Activated CD4-positive, alpha-beta T cell treated with anti-CD3 and anti-CD28 coated beads, Interleukin-10, Interleukin-2, amounts not matched to agents 100 ng/mL and 50 ng/mL, durations not matched to agents 16 hours and 8 hours (primary cell): ENCODE results near the gene RHBDF2.

Source experiments
- DNase-seq: peaks from one replicate; pipeline ENCODE4 v3.0.0-alpha.2; 2020

The RHBDF2 gene

DNA sequence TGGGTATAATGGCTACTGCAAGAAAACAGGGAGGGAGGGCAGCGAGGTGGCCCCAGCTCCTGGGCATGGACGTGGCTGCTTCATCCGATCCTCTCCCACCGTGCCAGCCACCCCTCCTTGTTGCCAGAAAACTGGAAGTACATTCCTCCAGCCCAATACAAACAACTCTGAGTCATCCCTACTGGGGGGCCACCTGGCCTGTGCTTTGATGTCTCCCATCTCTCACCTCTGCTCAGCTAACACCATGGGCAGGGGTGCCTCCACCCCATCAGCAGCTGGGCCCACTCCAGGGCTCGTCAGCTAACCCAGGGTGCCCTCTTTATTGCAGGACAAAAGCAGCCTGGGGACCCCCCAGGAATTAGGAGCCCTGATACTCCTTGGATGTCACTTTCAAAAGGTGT, 2.0 kb downstream of the RHBDF2 start:
- DNase-seq, result no peak

- no peak for DNase-seq
Observed at GRCh38 chr17:76498876-76499251, 2.4 kb downstream of the RHBDF2 start.

DNA sequence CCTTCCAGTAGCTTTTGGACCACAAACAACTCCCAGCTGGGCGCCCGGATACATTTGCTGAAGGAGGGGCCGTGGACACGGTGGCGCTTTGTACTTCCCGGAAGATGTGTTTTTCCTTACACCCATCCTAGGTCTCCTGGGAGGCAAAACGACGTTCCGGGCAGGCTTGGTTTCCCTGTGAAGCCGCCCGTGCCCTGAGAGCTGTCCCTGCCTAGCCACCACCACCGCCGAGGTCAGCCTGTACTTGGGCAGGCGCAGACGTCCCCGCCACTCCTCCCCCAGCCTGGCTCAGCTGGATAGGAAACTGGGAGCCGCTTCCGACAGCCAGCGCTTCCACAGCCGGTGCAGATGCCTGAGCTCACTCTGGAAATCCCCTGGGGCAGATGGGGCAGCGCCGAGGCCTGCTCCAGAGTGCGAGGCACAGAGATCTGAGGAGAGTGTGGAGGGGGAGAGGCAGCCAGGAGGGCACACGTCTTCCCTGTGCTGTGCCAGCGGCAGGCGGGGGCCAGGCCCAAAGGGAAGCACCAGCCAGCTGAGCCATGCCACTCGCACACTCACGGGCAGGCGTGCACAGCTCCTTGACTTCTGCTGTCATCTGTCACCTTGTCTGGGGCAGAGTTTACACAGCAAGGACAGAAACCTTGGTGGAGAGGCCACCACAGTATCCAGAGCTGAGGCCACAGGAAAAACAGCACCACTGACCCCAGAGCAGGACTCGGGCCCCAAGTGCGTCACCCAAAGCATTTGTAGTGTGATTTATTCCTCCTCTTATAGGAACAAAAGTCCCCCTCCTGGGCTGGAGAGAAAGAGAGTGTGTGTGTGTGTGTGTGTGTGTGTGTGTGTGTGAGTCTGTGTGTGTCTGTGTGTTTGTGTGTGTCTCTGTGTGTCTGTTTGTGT, 3.0 kb downstream of the RHBDF2 start:
- DNase-seq, result no peak

- DNase-seq, result no peak
Observed at GRCh38 chr17:76497699-76497978, 3.6 kb downstream of the RHBDF2 start.

- no peak for DNase-seq
Observed at GRCh38 chr17:76496464-76496863, 4.8 kb downstream of the RHBDF2 start.

- DNase-seq, result no peak
Observed at GRCh38 chr17:76495663-76496400, 5.4 kb downstream of the RHBDF2 start.

GRCh38 chr17:76493505-76494167, 7.6 kb downstream of the RHBDF2 start:
- DNase-seq, result peak; percentile 36

DNA sequence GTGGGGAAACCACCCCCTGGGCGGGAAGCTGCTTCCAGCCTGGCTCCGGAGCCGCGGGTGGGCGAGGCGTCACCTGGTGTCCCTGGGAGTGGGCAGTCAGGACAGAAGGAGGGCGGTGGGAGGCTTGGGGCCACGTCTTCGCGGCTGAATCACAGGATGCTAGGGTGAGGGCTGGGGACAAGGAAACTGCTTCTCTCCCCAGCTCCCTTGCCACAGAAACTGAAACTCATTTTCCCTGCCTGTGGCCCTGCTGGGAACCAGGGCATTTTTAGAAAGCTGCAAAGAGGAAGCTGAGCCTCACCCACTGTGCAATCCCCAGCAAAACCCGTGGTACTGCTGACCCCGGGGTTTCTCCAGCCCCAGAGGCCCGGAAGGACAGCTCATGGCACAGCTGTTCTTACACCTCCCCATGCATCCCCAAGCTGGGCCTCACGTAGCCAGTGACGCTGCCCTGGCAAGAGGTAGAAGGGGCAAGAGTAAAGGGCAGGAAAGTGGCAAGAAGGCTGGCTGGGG, 8.2 kb downstream of the RHBDF2 start:
- peak; percentile 78 for DNase-seq

DNA sequence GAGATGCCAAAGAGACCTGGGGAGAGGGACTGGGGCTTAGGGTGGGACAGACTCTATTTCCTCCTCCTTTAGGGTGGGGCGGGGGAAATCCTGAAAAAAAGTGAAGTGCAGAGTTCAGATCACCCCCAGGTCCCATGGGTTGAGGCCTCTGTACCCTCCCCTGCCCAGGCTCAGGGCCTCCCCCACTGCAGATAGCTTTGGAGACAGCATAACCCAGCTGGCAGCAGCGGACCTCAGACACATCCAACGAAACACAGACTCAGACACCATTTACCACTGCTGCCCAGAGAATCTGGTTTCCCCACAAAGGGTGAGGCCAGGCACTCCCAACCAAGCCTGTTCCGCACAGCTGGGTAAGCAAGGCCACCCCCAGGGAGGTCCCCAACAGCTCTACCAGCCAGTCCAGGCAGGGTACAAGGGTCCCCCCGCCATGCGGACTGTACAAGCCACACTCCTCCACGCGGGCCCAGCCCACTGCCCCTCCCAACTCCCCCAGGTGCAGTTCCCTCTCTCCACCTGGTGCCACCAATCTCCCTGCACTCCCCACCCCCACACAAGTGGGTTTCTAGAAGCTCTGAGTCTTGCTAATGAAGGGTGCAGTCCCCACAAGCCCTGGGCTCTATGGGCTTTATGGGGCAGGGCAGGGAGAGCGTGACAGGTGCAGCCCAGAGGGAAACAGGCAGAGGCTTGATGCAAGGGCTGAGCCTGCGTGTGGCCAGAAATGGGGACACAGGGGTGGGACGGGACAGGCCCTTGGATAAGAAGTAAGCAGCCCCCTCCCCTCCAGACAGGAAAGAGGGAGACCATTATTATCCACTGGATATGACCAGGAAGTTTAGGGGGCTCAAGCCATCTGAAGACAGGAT, 8.9 kb downstream of the RHBDF2 start:
- no peak for DNase-seq

DNA sequence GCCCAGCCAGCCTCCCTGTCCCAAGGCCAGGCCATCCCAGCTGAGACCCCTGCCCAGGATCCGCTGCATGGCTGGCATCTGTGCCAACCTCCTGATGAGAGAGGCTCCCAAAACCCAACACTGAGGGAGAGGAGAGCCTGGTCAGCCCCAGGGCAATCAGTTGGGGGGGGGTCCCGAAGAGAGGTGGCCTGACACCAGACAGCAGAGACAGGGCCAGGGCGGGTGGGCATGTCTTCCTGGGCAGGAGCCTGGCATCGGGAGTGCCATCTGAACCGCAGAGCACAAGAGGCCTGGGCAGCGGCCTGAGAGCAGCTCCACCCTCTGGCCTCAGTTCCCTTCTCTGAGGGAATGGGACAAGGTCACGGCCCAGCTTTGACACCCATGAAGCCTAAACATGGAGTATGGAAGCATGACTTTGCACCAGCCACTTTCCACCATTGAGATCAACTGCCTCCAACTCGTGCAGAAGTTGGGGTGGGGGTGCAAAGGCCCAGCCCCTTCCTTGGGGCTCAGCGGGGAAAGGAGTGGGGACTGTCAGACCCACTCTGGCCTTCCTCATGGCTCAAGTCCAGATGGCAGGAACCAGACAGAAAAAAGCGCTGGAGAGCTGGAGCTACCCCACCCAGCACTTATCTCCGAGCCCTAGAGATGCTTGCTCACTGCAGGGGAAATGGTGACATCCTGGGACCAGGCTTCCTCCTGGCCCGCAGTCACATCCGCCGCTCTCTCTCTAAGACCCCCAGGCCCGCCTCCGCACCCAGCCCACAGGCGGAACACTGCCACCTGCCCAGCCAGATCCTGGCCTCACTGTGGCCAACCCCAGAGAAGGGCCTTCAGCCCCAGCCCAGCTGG, 9.7 kb downstream of the RHBDF2 start:
- no peak for DNase-seq

DNA sequence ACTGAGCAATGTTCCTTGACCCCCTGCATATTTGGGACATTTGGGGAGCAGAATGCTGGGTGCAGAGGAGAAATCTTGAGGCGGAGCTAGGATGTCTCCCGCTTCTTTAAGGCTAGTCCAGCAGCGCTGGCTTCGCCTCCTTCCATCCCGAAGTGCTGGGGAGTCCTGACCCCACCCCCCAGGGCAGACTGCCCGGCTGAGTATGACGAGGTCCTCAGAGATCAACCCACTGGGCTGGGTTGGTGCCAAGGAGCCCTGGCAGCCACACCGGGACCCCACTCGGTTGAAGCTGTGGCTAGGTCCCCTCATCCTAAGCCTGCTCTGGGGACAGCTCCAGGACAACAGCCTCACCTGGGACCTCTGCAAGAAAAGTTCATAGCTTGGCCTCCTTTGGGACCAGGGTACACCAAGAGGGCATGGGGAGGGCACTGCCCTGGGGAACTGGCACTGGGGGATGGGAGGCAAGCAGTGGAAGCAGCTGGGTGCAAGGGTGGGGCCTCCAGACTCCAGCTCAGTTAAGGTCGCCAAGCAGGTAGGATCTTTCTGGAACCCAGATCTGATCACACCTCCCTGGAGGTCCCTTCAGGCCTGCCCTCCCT, 11.0 kb downstream of the RHBDF2 start:
- no peak for DNase-seq

GRCh38 chr17:76487451-76488192, 13.6 kb downstream of the RHBDF2 start:
- no peak for DNase-seq

GRCh38 chr17:76485569-76485968, 15.7 kb downstream of the RHBDF2 start:
- no peak for DNase-seq

DNA sequence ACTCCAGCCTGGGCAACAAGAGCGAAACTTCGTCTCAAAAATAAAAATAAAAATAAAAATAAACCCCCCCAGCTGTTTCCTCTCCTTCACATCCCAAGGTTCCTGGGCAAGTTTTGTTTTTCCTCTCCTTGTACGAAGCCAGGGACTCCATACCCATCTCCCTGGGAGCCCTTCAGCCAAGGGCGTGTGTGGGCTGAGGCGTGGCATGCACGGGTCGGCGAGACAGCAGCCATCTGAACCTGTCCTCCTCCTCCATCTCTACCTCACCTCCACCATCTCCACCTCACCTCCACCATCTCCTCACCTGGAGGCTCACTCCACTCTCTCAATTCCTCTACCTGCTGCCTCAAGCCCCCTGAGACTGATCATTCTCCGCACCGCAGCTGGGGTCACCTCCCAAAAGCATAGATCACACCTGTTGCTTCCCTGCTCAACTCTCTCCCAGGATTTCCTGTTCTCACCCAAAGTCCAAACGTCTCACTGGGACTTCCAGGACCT, 16.9 kb downstream of the RHBDF2 start:
- no peak for DNase-seq

DNA sequence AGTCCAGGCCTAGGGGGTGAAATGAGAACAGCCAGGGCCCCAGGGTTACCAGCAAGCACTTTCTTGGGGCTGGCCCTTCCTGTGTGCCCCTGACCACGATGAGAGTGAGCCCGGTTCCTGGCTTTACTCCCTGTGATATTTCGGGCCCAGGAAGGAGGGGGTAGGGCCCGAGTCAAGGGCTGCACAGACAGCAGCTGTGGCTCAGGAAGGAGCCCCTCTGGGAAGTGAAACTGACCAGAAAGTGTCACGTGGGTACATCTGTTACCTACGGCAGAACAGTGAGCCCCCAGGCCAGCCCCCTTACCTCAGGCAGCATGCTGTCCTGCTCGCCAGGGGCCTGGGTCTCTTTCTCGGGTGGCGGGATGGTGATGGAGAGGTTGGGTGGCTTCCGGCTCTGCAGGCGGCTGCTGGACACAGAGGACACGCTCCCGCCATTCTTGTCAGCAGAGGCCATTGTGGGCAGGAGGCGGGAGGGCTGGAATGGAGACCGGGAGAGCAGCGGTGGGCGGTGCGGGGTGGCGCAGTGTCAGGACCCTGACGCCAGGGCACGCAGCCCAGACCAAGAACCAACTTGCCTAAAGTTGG, 20.1 kb downstream of the RHBDF2 start:
- DNase-seq, result no peak

GRCh38 chr17:76480632-76481031, 20.6 kb downstream of the RHBDF2 start:
- DNase-seq, result no peak

DNA sequence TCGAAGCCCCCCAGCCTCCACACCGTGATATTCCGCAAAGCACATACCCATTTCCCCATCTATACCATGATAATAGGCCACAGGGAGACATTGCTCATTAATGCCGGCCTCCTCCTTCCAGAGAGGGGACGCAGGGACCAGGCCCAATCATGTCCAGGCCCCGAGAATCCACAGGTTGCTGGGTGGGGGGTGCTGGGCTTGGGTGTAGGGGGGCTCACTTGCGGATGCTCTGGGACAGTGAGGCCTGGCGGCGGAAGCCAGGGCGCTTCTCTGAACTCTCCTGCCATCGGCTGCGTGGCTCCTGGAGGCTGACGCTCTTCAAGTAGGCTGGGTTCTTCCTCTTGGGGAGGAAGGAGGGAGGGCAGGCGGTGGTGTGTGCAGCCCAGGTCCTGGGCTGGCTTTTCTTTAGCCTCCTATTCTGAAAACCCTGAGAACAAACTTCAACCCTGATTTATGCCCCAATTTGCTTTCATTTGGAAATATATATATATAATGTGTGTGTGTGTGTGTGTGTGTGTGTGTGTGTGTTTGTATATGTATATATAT, 21.6 kb downstream of the RHBDF2 start:
- DNase-seq, result no peak

- DNase-seq, result no peak
Observed at GRCh38 chr17:76478730-76479514, 22.3 kb downstream of the RHBDF2 start.

DNA sequence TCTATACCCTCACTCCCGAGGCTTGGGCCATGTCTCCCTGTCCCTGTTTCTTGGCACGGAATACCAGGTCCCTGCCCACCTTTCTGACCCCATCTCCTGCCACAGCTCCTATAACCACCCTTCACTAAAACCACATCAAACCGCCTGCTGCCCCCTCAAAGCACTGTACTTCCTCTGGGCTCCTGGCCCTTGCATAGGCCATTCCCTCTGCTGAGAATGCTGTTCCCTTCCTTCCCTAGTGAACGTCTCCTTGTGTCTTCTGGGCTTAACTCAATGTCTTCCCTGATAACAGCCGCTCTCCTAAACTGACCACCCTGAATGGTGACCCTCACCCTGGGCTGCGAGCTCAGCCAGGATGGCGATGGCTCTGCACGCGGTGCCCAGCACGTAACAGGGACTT, 23.1 kb downstream of the RHBDF2 start:
- no peak for DNase-seq
